Measurements from ENCODE around the gene BUB1. TPM values are rescaled to one million over a fixed set of nuclear protein-coding genes. Genes with fewer than 3 reads are reported as not detected.
"Not testable (repeated sequence)": the region's sequence is repeated elsewhere in the genome, so short reads cannot be mapped to it uniquely, and the experiment has no call there.

The BUB1 gene
- total and polyA plus RNA-seq, 5 donors, result 0.31 to 2.0 (median 0.88) TPM

- DNase-seq; H3K27ac ChIP-seq (ENCODE audit: low read length); intact Hi-C loops (cut with DNase I); ATAC-seq; H3K9me3 ChIP-seq (ENCODE audit: control insufficient read depth, low read length); H3K4me1 ChIP-seq (ENCODE audit: control insufficient read depth, insufficient read depth, low read length); H3K27me3 ChIP-seq (ENCODE audit: control insufficient read depth, insufficient read depth); H3K4me3 ChIP-seq (ENCODE audit: low read length): not testable (repeated sequence)
- over 99% methylated on average over 3 of the region's 4 CpGs for WGBS
Observed at GRCh38 chr2:110635949-110636628, 41.8 kb downstream of the BUB1 start.

GRCh38 chr2:110627348-110627747, 50.5 kb downstream of the BUB1 start:
- H3K27ac ChIP-seq (ENCODE audit: low read length); H3K4me1 ChIP-seq (ENCODE audit: control insufficient read depth, insufficient read depth, low read length); intact Hi-C loops (cut with DNase I); H3K27me3 ChIP-seq (ENCODE audit: control insufficient read depth, insufficient read depth); DNase-seq; H3K9me3 ChIP-seq (ENCODE audit: control insufficient read depth, low read length); H3K4me3 ChIP-seq (ENCODE audit: low read length); ATAC-seq: not testable (repeated sequence)
- WGBS, result 95% methylated on average over 1 of the region's 1 CpG

GRCh38 chr2:110619326-110619939, 58.4 kb downstream of the BUB1 start:
- intact Hi-C loops (cut with DNase I), result not testable (repeated sequence)

GRCh38 chr2:110613927-110614326, 63.9 kb downstream of the BUB1 start:
- H3K27ac ChIP-seq (ENCODE audit: low read length); ATAC-seq; H3K4me1 ChIP-seq (ENCODE audit: control insufficient read depth, insufficient read depth, low read length); intact Hi-C loops (cut with DNase I); DNase-seq; H3K9me3 ChIP-seq (ENCODE audit: control insufficient read depth, low read length); H3K4me3 ChIP-seq (ENCODE audit: low read length); H3K27me3 ChIP-seq (ENCODE audit: control insufficient read depth, insufficient read depth): not testable (repeated sequence)
- WGBS, result no CpG with 5 or more reads among the region's 1 CpG

More at GRCh38 chr2:110619326-110619939, 58.4 kb downstream of the BUB1 start:
- H3K27me3 ChIP-seq (ENCODE audit: control insufficient read depth, insufficient read depth); H3K27ac ChIP-seq (ENCODE audit: low read length); ATAC-seq; DNase-seq; H3K9me3 ChIP-seq (ENCODE audit: control insufficient read depth, low read length); H3K4me3 ChIP-seq (ENCODE audit: low read length); H3K4me1 ChIP-seq (ENCODE audit: control insufficient read depth, insufficient read depth, low read length): not testable (repeated sequence)
- 67% methylated on average over 1 of the region's 9 CpGs for WGBS

- under 1% methylated on average over 55 of the region's 94 CpGs for WGBS
- H3K4me1 ChIP-seq (ENCODE audit: control insufficient read depth, insufficient read depth, low read length); intact Hi-C loops (cut with DNase I); H3K27me3 ChIP-seq (ENCODE audit: control insufficient read depth, insufficient read depth); H3K27ac ChIP-seq (ENCODE audit: low read length); H3K9me3 ChIP-seq (ENCODE audit: control insufficient read depth, low read length): not testable (repeated sequence)
- DNase-seq (peak in 2 of 3 donors; percentile 29 to 35), ATAC-seq (peak; percentile 58 to 59)
- peak overlapping the region; percentile 45 for H3K4me3 ChIP-seq (ENCODE audit: low read length)
Observed at GRCh38 chr2:110610613-110611250, 67.1 kb downstream of the BUB1 start.

GRCh38 chr2:110609843-110610612, 67.8 kb downstream of the BUB1 start:
- H3K4me1 ChIP-seq (ENCODE audit: control insufficient read depth, insufficient read depth, low read length); H3K27me3 ChIP-seq (ENCODE audit: control insufficient read depth, insufficient read depth); H3K27ac ChIP-seq (ENCODE audit: low read length); H3K9me3 ChIP-seq (ENCODE audit: control insufficient read depth, low read length); intact Hi-C loops (cut with DNase I); H3K4me3 ChIP-seq (ENCODE audit: low read length): not testable (repeated sequence)
- 8% methylated on average over 18 of the region's 45 CpGs for WGBS
- ATAC-seq (peak; percentile 43 to 45), DNase-seq (peak in 1 of 3 donors; percentile 17)

- H3K9me3 ChIP-seq (ENCODE audit: control insufficient read depth, low read length); ATAC-seq; H3K4me1 ChIP-seq (ENCODE audit: control insufficient read depth, insufficient read depth, low read length); H3K27me3 ChIP-seq (ENCODE audit: control insufficient read depth, insufficient read depth); H3K27ac ChIP-seq (ENCODE audit: low read length); DNase-seq; intact Hi-C loops (cut with DNase I); H3K4me3 ChIP-seq (ENCODE audit: low read length): not testable (repeated sequence)
- no CpG with 5 or more reads among the region's 8 CpGs for WGBS
Observed at GRCh38 chr2:110608788-110609502, 68.9 kb downstream of the BUB1 start.

GRCh38 chr2:110605057-110605456, 72.8 kb downstream of the BUB1 start:
- intact Hi-C loops (cut with DNase I); H3K27ac ChIP-seq (ENCODE audit: low read length); H3K4me1 ChIP-seq (ENCODE audit: control insufficient read depth, insufficient read depth, low read length); H3K27me3 ChIP-seq (ENCODE audit: control insufficient read depth, insufficient read depth); H3K4me3 ChIP-seq (ENCODE audit: low read length); H3K9me3 ChIP-seq (ENCODE audit: control insufficient read depth, low read length): not testable (repeated sequence)
- ATAC-seq (peak; percentile 13 to 40), DNase-seq (peak in 1 of 3 donors; percentile 6)
- 81% methylated on average over 8 of the region's 12 CpGs for WGBS

GRCh38 chr2:110603917-110604591, 73.8 kb downstream of the BUB1 start:
- H3K27me3 ChIP-seq (ENCODE audit: control insufficient read depth, insufficient read depth); H3K4me1 ChIP-seq (ENCODE audit: control insufficient read depth, insufficient read depth, low read length); intact Hi-C loops (cut with DNase I); H3K4me3 ChIP-seq (ENCODE audit: low read length); DNase-seq; H3K9me3 ChIP-seq (ENCODE audit: control insufficient read depth, low read length); ATAC-seq; H3K27ac ChIP-seq (ENCODE audit: low read length): not testable (repeated sequence)
- 100% methylated on average over 1 of the region's 8 CpGs for WGBS

- ATAC-seq; DNase-seq; intact Hi-C loops (cut with DNase I); H3K4me3 ChIP-seq (ENCODE audit: low read length); H3K27me3 ChIP-seq (ENCODE audit: control insufficient read depth, insufficient read depth); H3K27ac ChIP-seq (ENCODE audit: low read length); H3K4me1 ChIP-seq (ENCODE audit: control insufficient read depth, insufficient read depth, low read length); H3K9me3 ChIP-seq (ENCODE audit: control insufficient read depth, low read length): not testable (repeated sequence)
- WGBS, result 90% methylated on average over 5 of the region's 9 CpGs
Observed at GRCh38 chr2:110602139-110602538, 75.7 kb downstream of the BUB1 start.

Measured in right cardiac atrium (tissue), 5 donors.